ENCODE data around the gene UBA1.

UBA1 gene

DNA sequence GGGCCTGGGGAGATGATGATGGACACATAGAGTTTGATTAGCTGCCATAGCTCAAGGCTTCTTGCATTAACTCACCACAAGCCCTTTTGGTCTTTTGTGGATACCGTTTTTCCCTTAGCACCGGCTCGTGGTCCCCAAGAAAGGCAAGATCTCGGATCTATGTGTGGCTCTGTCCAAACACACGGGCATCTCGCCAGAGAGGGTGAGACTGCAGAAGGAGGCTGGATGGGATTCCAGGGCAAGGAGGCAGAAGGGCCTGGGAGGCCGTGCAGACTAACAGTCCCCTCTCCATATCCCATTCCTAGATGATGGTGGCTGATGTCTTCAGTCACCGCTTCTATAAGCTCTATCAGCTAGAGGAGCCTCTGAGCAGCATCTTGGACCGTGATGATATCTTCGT, 48.7 kb downstream of the UBA1 start:
- Histone ChIP-seq H3K36me3 (ENCODE audit: control insufficient read depth, insufficient read depth, low read length) (no peaks in the 10 kb centered on the region), H3K27me3 (ENCODE audit: control insufficient read depth, insufficient read depth, low read length) (no peaks in the 10 kb centered on the region), H3K4me2 (ENCODE audit: low read length) (no peak overlapping the region), H3K4me3 (ENCODE audit: low read depth, low read length) (no peak overlapping the region), H2AFZ (no peak overlapping the region), H3K79me2 (no peaks in the 10 kb centered on the region), H3K9ac (no peak overlapping the region), H3K4me1 (no peaks in the 10 kb centered on the region), H3K9me3 (ENCODE audit: control insufficient read depth, low read length) (no peaks in the 10 kb centered on the region), H3K27ac (no peak overlapping the region)
- TF ChIP-seq, protein P1, sequence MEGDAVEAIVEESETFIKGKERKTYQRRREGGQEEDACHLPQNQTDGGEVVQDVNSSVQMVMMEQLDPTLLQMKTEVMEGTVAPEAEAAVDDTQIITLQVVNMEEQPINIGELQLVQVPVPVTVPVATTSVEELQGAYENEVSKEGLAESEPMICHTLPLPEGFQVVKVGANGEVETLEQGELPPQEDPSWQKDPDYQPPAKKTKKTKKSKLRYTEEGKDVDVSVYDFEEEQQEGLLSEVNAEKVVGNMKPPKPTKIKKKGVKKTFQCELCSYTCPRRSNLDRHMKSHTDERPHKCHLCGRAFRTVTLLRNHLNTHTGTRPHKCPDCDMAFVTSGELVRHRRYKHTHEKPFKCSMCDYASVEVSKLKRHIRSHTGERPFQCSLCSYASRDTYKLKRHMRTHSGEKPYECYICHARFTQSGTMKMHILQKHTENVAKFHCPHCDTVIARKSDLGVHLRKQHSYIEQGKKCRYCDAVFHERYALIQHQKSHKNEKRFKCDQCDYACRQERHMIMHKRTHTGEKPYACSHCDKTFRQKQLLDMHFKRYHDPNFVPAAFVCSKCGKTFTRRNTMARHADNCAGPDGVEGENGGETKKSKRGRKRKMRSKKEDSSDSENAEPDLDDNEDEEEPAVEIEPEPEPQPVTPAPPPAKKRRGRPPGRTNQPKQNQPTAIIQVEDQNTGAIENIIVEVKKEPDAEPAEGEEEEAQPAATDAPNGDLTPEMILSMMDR (IDR thresholded peaks at IDR 0.05), result no peak

DNA sequence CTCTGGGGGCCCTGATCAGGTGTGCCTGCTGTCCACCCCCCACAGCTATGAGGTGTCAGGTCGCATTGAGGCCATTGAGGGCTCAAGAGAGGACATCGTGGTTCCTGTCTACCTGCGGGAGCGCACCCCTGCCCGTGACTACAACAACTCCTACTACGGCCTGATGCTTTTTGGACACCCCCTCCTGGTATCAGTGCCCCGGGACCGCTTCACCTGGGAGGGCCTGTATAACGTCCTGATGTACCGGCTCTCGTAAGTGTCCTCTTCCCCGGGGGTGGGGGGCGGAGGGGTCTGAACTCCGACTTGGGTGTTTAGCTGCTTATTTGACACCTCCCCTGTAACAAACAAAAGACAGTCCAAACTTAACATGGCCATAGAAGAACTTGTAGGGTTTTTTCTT, 49.7 kb downstream of the UBA1 start:
- Histone ChIP-seq H3K79me2 (no peaks in the 10 kb centered on the region), H3K27ac (no peak overlapping the region), H2AFZ (no peak overlapping the region), H3K27me3 (ENCODE audit: control insufficient read depth, insufficient read depth, low read length) (no peaks in the 10 kb centered on the region), H3K4me1 (no peaks in the 10 kb centered on the region), H3K9me3 (ENCODE audit: control insufficient read depth, low read length) (no peaks in the 10 kb centered on the region), H3K4me2 (ENCODE audit: low read length) (no peak overlapping the region), H3K36me3 (ENCODE audit: control insufficient read depth, insufficient read depth, low read length) (no peaks in the 10 kb centered on the region), H3K4me3 (ENCODE audit: low read depth, low read length) (no peak overlapping the region), H3K9ac (no peak overlapping the region)
- TF ChIP-seq, protein P1 (IDR thresholded peaks at IDR 0.05), result no peak

DNA sequence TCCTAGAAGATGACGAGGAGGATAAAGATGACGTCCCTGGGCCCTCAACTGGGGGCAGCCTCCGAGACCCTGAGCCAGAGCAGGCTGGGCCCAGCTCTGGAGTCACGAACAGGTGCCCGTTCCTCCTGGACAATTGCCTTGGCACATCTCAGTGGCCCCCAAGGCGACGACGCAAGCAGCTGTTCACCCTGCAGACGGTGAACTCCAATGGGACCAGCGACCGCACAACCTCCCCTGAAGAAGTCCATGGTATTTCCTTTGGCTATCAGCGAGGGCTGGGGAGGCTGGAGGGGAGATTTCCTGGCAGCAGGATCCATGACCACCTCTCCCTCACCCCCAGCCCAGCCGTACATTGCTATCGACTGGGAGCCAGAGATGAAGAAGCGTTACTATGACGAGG, 51.0 kb downstream of the UBA1 start:
- no peak overlapping the region for H2AFZ ChIP-seq
- no peak overlapping the region for H3K27ac ChIP-seq
- H3K4me3 ChIP-seq (ENCODE audit: low read depth, low read length), result no peak overlapping the region
- no peaks in the 10 kb centered on the region for H3K9me3 ChIP-seq (ENCODE audit: control insufficient read depth, low read length)
- H3K27me3 ChIP-seq (ENCODE audit: control insufficient read depth, insufficient read depth, low read length), result no peaks in the 10 kb centered on the region
- TF ChIP-seq, protein P1 (IDR thresholded peaks at IDR 0.05), result no peak
- H3K4me1 ChIP-seq, result no peaks in the 10 kb centered on the region
- H3K4me2 ChIP-seq (ENCODE audit: low read length), result no peak overlapping the region
- H3K9ac ChIP-seq, result no peak overlapping the region
- H3K36me3 ChIP-seq (ENCODE audit: control insufficient read depth, insufficient read depth, low read length), result no peaks in the 10 kb centered on the region
- H3K79me2 ChIP-seq, result no peaks in the 10 kb centered on the region

DNA sequence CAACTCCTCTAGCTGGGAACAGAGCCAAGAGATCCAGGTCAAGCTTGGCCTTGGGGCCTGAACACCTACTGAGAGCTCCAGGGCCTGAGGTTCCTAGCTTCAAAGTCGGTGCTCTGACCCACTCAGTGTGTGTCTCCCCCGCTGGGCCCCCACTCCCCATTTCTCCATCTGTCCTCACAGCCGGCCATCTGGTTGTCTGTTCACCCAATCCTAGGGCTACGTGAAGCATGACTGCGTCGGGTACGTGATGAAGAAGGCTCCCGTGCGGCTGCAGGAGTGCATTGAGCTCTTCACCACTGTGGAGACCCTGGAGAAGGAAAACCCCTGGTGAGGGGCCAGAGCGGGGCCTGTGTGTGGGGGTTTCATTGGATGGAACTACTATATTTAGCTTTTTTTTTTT, 51.5 kb downstream of the UBA1 start:
- no peak overlapping the region for H3K4me2 ChIP-seq (ENCODE audit: low read length)
- H3K36me3 ChIP-seq (ENCODE audit: control insufficient read depth, insufficient read depth, low read length), result no peaks in the 10 kb centered on the region
- H3K27me3 ChIP-seq (ENCODE audit: control insufficient read depth, insufficient read depth, low read length), result no peaks in the 10 kb centered on the region
- TF ChIP-seq, protein P1 (IDR thresholded peaks at IDR 0.05), result no peak
- no peak overlapping the region for H2AFZ ChIP-seq
- no peaks in the 10 kb centered on the region for H3K9me3 ChIP-seq (ENCODE audit: control insufficient read depth, low read length)
- no peak overlapping the region for H3K4me3 ChIP-seq (ENCODE audit: low read depth, low read length)
- H3K79me2 ChIP-seq, result no peaks in the 10 kb centered on the region
- H3K9ac ChIP-seq, result no peak overlapping the region
- H3K4me1 ChIP-seq, result no peaks in the 10 kb centered on the region
- no peak overlapping the region for H3K27ac ChIP-seq

DNA sequence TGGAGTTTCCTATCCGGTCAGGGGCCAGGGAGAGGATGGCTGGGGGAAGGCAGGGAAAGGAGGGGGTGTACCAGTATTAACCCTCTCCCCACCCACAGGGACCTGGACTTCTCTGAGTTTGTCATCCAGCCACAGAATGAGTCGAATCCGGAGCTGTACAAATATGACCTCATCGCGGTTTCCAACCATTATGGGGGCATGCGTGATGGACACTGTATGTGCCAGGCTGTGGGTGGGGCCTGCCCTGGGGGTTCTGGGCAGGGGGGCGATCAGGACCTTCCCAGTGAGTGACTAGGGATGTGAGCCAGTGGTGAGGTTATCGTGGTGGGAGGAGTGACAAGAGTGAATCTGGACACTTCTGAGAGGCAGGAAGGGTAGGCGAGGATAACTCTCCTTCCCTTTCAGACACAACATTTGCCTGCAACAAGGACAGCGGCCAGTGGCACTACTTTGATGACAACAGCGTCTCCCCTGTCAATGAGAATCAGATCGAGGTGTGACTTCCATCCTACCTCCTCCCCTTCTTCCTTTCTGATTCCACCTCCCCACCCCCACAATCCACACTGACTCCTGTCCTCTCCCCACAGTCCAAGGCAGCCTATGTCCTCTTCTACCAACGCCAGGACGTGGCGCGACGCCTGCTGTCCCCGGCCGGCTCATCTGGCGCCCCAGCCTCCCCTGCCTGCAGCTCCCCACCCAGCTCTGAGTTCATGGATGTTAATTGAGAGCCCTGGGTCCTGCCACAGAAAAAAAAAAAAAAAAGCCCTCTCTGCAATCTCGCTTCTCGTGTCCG, 53.8 kb downstream of the UBA1 start:
- TF ChIP-seq, protein P1 (IDR thresholded peaks at IDR 0.05), result no peak
- Histone ChIP-seq H3K36me3 (ENCODE audit: control insufficient read depth, insufficient read depth, low read length) (no peaks in the 10 kb centered on the region), H3K9ac (no peak overlapping the region), H3K4me3 (ENCODE audit: low read depth, low read length) (no peak overlapping the region), H3K79me2 (no peaks in the 10 kb centered on the region), H3K4me2 (ENCODE audit: low read length) (no peak overlapping the region), H3K27me3 (ENCODE audit: control insufficient read depth, insufficient read depth, low read length) (no peaks in the 10 kb centered on the region), H2AFZ (no peak overlapping the region), H3K4me1 (no peaks in the 10 kb centered on the region), H3K27ac (no peak overlapping the region), H3K9me3 (ENCODE audit: control insufficient read depth, low read length) (no peaks in the 10 kb centered on the region)
